Middle frontal gyrus (tissue), 1 donor: Measurements from ENCODE around the gene DEPDC1.
"Not testable (repeated sequence)": the region's sequence is repeated elsewhere in the genome, so short reads cannot be mapped to it uniquely, and the experiment has no call there.

ENCODE experiments used
- DNase-seq: peaks from one replicate; pipeline ENCODE4 v3.0.0-alpha.2; 2015; ENCODE audit warnings: low spot score; ENCODE audit errors: extremely low spot score

DEPDC1 gene

GRCh38 chr1:68478662-68479061, 18.2 kb downstream of the DEPDC1 start:
- no peak for DNase-seq

GRCh38 chr1:68476626-68477025, 20.3 kb downstream of the DEPDC1 start:
- not testable (repeated sequence) for DNase-seq

GRCh38 chr1:68473060-68473459, 23.8 kb downstream of the DEPDC1 start:
- no peak for DNase-seq

- no peak for DNase-seq
Observed at GRCh38 chr1:68470388-68470970, 26.4 kb downstream of the DEPDC1 start.

GRCh38 chr1:68464891-68465290, 32.0 kb downstream of the DEPDC1 start:
- DNase-seq: no peak

GRCh38 chr1:68460935-68461334, 35.9 kb downstream of the DEPDC1 start:
- DNase-seq: no peak

- DNase-seq: no peak
Observed at GRCh38 chr1:68459796-68460195, 37.1 kb downstream of the DEPDC1 start.

GRCh38 chr1:68459091-68459490, 37.8 kb downstream of the DEPDC1 start:
- DNase-seq: no peak

GRCh38 chr1:68456202-68456601, 40.7 kb downstream of the DEPDC1 start:
- DNase-seq: no peak

GRCh38 chr1:68454534-68454933, 42.3 kb downstream of the DEPDC1 start:
- no peak for DNase-seq

- DNase-seq: no peak
Observed at GRCh38 chr1:68453060-68453670, 43.7 kb downstream of the DEPDC1 start.

- DNase-seq: no peak
Observed at GRCh38 chr1:68449901-68450300, 47.0 kb downstream of the DEPDC1 start, which contains the start of gene RPE65. TSS of gene RPE65 (minus strand) at chr1:68449954. CDS start at chr1:68449905, 49 bp downstream.

GRCh38 chr1:68448365-68448764, 48.5 kb downstream of the DEPDC1 start:
- no peak for DNase-seq

- DNase-seq: no peak
Observed at GRCh38 chr1:68445709-68446108, 51.2 kb downstream of the DEPDC1 start.

GRCh38 chr1:68442822-68443556, 53.9 kb downstream of the DEPDC1 start:
- no peak for DNase-seq

GRCh38 chr1:68442006-68442405, 54.9 kb downstream of the DEPDC1 start:
- DNase-seq: no peak

GRCh38 chr1:68438310-68438709, 58.6 kb downstream of the DEPDC1 start:
- DNase-seq: no peak

GRCh38 chr1:68433395-68433794, 63.5 kb downstream of the DEPDC1 start:
- peak; percentile 6 for DNase-seq

- DNase-seq: no peak
Observed at GRCh38 chr1:68431076-68431475, 65.8 kb downstream of the DEPDC1 start.

GRCh38 chr1:68429233-68429808, 67.6 kb downstream of the DEPDC1 start:
- DNase-seq: no peak

- DNase-seq: no peak
Observed at GRCh38 chr1:68426594-68426993, 70.3 kb downstream of the DEPDC1 start.
